Sciatic nerve (tissue), 2 donors: ENCODE data around the gene RPS19. TPM values are rescaled to one million over a fixed set of nuclear protein-coding genes. Genes with fewer than 3 reads are reported as not detected.
"Not testable (repeated sequence)": the region's sequence is repeated elsewhere in the genome, so short reads cannot be mapped to it uniquely, and the experiment has no call there.

Experiments used
- ATAC-seq: fragments of 200-7000 bp; cut with Tn5 transposase; one replicate; pipeline ENCODE4 v1.9.1; 2020; ENCODE audit warnings: mild to moderate bottlenecking, moderate library complexity
- DNase-seq: peaks from one replicate; pipeline ENCODE4 v3.0.0-alpha.2; 2020; ENCODE audit warnings: low spot score
- intact Hi-C: fragments of 100-400 bp; cut with DNase I; formaldehyde crosslinking; loops from one replicate; pipeline ENCODE4 v1.14.2; 2022
- total RNA-seq: library from RNA; stranded (reverse); fragmentation: NEBNext Ultra II Directional; extraction: Animal tissue kit (Norgen Biotek cat#: 25700); gene quantifications from one replicate; pipeline ENCODE4 v1.2.1, GENCODE V29; 2021
- donor health status: DM: no; HTN: no; CAD: no.
- donor health status: DM: no; HTN: no; CAD: no.

RPS19 gene
- total RNA-seq, 1 donor from 2014 or later = 788 TPM

GRCh38 chr19:41875973-41876372 lies 15.9 kb downstream of the RPS19 start:
- not testable (repeated sequence) for DNase-seq, ATAC-seq
- intact Hi-C loops = loop anchor here (10.0 kb wide), 1 partner anchor 591 kb away; no protein-coding TSS in a partner anchor

- intact Hi-C loops = loop anchor here (10.0 kb wide), 1 partner anchor 592 kb away; no protein-coding TSS in a partner anchor
- DNase-seq (no peak), ATAC-seq (no peak)
Measured at GRCh38 chr19:41876847-41877832, 17.1 kb downstream of the RPS19 start, which contains the start of gene CD79A. CD79A (plus strand) TSS chr19:41877279; CDS start chr19:41877305, 26 bp downstream.

- DNase-seq (no peak), ATAC-seq (no peak)
- intact Hi-C loops = loop anchor here (10.0 kb wide), 1 partner anchor 593 kb away; no protein-coding TSS in a partner anchor
Measured at GRCh38 chr19:41877916-41878905, 18.2 kb downstream of the RPS19 start.

- DNase-seq = no peak
- intact Hi-C loops = loop anchor here (10.0 kb wide), 1 partner anchor 594 kb away; no protein-coding TSS in a partner anchor
- ATAC-seq = no peak
Measured at GRCh38 chr19:41879080-41879479, 19.0 kb downstream of the RPS19 start.

- ATAC-seq (no peak), DNase-seq (no peak)
- intact Hi-C loops = loop anchor here (10.0 kb wide), 1 partner anchor 595 kb away; no protein-coding TSS in a partner anchor
Measured at GRCh38 chr19:41879670-41880328, 19.7 kb downstream of the RPS19 start.

- ATAC-seq = no peak
- no peak for DNase-seq
- intact Hi-C loops = no loop called here
Measured at GRCh38 chr19:41880329-41880708, 20.3 kb downstream of the RPS19 start.

GRCh38 chr19:41882568-41883462 lies 22.8 kb downstream of the RPS19 start, which contains the start of gene ARHGEF1:
ARHGEF1 (plus strand) TSS chr19:41883184; CDS start chr19:41888083, 4,899 bp downstream.
- intact Hi-C loops = loop anchor here (1.0 kb wide), 1 partner anchor 21 kb away; no protein-coding TSS in a partner anchor
- peak; percentile 1 for ATAC-seq

GRCh38 chr19:41883463-41883820 lies 23.4 kb downstream of the RPS19 start:
- DNase-seq (no peak), ATAC-seq (no peak)
- intact Hi-C loops = no loop called here

More at GRCh38 chr19:41882568-41883462, 22.8 kb downstream of the RPS19 start, which contains the start of gene ARHGEF1:
- DNase-seq = peak; percentile 78

GRCh38 chr19:41883821-41884733 lies 24.0 kb downstream of the RPS19 start:
- ATAC-seq = peak; percentile 98
- intact Hi-C loops = no loop called here
- DNase-seq = peak; percentile 94

- intact Hi-C loops = no loop called here
- DNase-seq (no peak), ATAC-seq (no peak)
Measured at GRCh38 chr19:41886761-41887710, 27.0 kb downstream of the RPS19 start.

- ATAC-seq = no peak
- DNase-seq = no peak
- intact Hi-C loops = no loop called here
Measured at GRCh38 chr19:41887711-41888382, 27.8 kb downstream of the RPS19 start.

GRCh38 chr19:41888926-41889325 lies 28.9 kb downstream of the RPS19 start:
- intact Hi-C loops = no loop called here
- no peak for DNase-seq
- no peak for ATAC-seq

GRCh38 chr19:41889896-41890295 lies 29.8 kb downstream of the RPS19 start:
- intact Hi-C loops = no loop called here
- ATAC-seq (no peak), DNase-seq (no peak)

GRCh38 chr19:41890936-41891335 lies 30.9 kb downstream of the RPS19 start:
- intact Hi-C loops = no loop called here
- DNase-seq (no peak), ATAC-seq (no peak)
